Endothelial cell of umbilical vein (primary cell): ENCODE measurements around the gene KIRREL1. TPM values are rescaled to one million over a fixed set of nuclear protein-coding genes. Genes with fewer than 3 reads are reported as not detected.
"Not testable (repeated sequence)": the region's sequence is repeated elsewhere in the genome, so short reads cannot be mapped to it uniquely, and the experiment has no call there.

Source experiments
- BruUV-seq: library from RNA; stranded (reverse); fragments of 400-500 nt; replicated peaks from 2 replicates; lab custom pipeline; 2021; lab: Mats Ljungman, UMichigan
- CTCF ChIA-PET: fragments of 300-600, 350-600 bp; sonication (Branson Sonifier 250); formaldehyde crosslinking; loops from one replicate; lab custom pipeline; 2021; ENCODE audit warnings: antibody characterized with exemption, inconsistent platforms; lab: Charles Lee
- POLR2A ChIA-PET: fragments of 300-600, 350-600 bp; sonication (Branson Sonifier 250); formaldehyde crosslinking; loops from one replicate; lab custom pipeline; 2021; ENCODE audit warnings: antibody characterized with exemption, inconsistent platforms; lab: Charles Lee
- DNase-seq: peaks from one replicate; pipeline ENCODE4 v3.0.0-alpha.2; 2011; ENCODE audit warnings: low read depth, low spot score
- FAIRE-seq: peaks from 2 replicates; lab custom pipeline; 2011; peaks lifted over from hg19 to GRCh38; lab: Jason Lieb, UNC
- H2AFZ ChIP-seq: 2 replicates; pipeline ENCODE4 v1.6.0; 2012; ENCODE audit warnings: low read depth, low read length, control low read depth, inconsistent platforms
- H3K27ac ChIP-seq: 2 replicates; pipeline ENCODE4 v1.5.1; 2011; ENCODE audit warnings: low read depth, mild to moderate bottlenecking, control low read depth, low read length, moderate library complexity; ENCODE audit not compliant: insufficient read depth
- H3K27me3 ChIP-seq, 2 experiments: 2 replicates each; pipeline versions ENCODE4 v1.6.0 to v1.6.1; 2011; ENCODE audit warnings: low read length in 2 of 2, mixed read lengths in 1 of 2; ENCODE audit not compliant: control insufficient read depth in 2 of 2, insufficient read depth in 2 of 2
- H3K36me3 ChIP-seq, 2 experiments: 2 replicates in 1 of 2; 3 replicates in 1 of 2; pipeline ENCODE4 v1.5.1; 2011; ENCODE audit warnings: low read length in 2 of 2, mild to moderate bottlenecking in 1 of 2, moderate library complexity in 1 of 2; ENCODE audit not compliant: control insufficient read depth in 2 of 2, insufficient read depth in 2 of 2; ENCODE audit errors: extremely low read depth in 1 of 2
- H3K4me1 ChIP-seq: 3 replicates; pipeline ENCODE4 v1.5.1; 2011; ENCODE audit warnings: mild to moderate bottlenecking, low read length; ENCODE audit not compliant: control insufficient read depth, insufficient read depth; ENCODE audit errors: extremely low read depth
- H3K4me2 ChIP-seq: 2 replicates; pipeline ENCODE4 v1.6.1; 2011; ENCODE audit warnings: low read length, control low read depth, mixed read lengths; ENCODE audit not compliant: insufficient read depth
- H3K4me3 ChIP-seq, 3 experiments: fragments of 200-600 bp in 1 of 3; sonication (generic), shearing (Covaris generic) in 1 of 3; replicated peaks in 1 of 3; 2 replicates each; pipeline ENCODE4 v1.5.1; 2011 to 2016; ENCODE audit warnings: control low read depth in 3 of 3, low read length in 3 of 3, mild to moderate bottlenecking in 2 of 3, inconsistent platforms in 1 of 3, low read depth in 1 of 3, moderate library complexity in 1 of 3; ENCODE audit not compliant: insufficient read depth in 1 of 3
- H3K79me2 ChIP-seq: 2 replicates; pipeline ENCODE4 v1.6.0; 2012; ENCODE audit warnings: low read length, inconsistent platforms; ENCODE audit not compliant: control insufficient read depth, insufficient read depth
- H3K9ac ChIP-seq: replicated peaks from 2 replicates; pipeline ENCODE3; 2011; ENCODE audit warnings: low read length, control low read depth; ENCODE audit not compliant: insufficient read depth; ENCODE audit errors: extremely low read depth
- H3K9me1 ChIP-seq: replicated peaks from 3 replicates; pipeline ENCODE4 v1.6.0; 2011; ENCODE audit warnings: mild to moderate bottlenecking, low read length; ENCODE audit not compliant: control insufficient read depth, insufficient read depth; ENCODE audit errors: extremely low read depth
- H3K9me3 ChIP-seq: replicated peaks from 2 replicates; pipeline ENCODE4 v1.5.1; 2012; ENCODE audit warnings: low read length, inconsistent platforms; ENCODE audit not compliant: control insufficient read depth, insufficient read depth
- H4K20me1 ChIP-seq: replicated peaks from 2 replicates; pipeline ENCODE3; 2011; ENCODE audit warnings: mild to moderate bottlenecking, low read length; ENCODE audit not compliant: control insufficient read depth, insufficient read depth; ENCODE audit errors: extremely low read depth
- EZH2 ChIP-seq: IDR thresholded peaks from 2 replicates; pipeline ENCODE4 v1.6.1; 2012; ENCODE audit warnings: borderline replicate concordance, low read depth, mild to moderate bottlenecking, moderate library complexity, low read length, inconsistent platforms; ENCODE audit not compliant: severe bottlenecking
- FOS ChIP-seq: IDR thresholded peaks from 2 replicates; pipeline ENCODE4 v1.6.1; 2011; ENCODE audit warnings: mild to moderate bottlenecking, low read length, moderate library complexity, borderline replicate concordance; ENCODE audit not compliant: insufficient read depth
- GATA2 ChIP-seq: IDR thresholded peaks from 2 replicates; pipeline ENCODE4 v1.7.0; 2011; ENCODE audit warnings: low read depth, mild to moderate bottlenecking, moderate library complexity, mixed read lengths, low read length; ENCODE audit not compliant: insufficient read length, insufficient read depth
- JUN ChIP-seq: IDR thresholded peaks from 2 replicates; pipeline ENCODE4 v1.6.1; 2011; ENCODE audit warnings: borderline replicate concordance, low read depth; ENCODE audit not compliant: insufficient read length, insufficient read depth
- MAX ChIP-seq: IDR thresholded peaks from 2 replicates; pipeline ENCODE4 v1.6.1; 2011; ENCODE audit not compliant: insufficient read depth, insufficient read length
- MYC ChIP-seq: IDR thresholded peaks from one replicate; pipeline ENCODE4 v1.6.1; 2011; ENCODE audit warnings: mild to moderate bottlenecking, low read depth, low read length
- POLR2A ChIP-seq: IDR thresholded peaks from 2 replicates; pipeline ENCODE4 v1.6.1; 2012; ENCODE audit warnings: low read depth, mild to moderate bottlenecking, control low read depth, low read length
- POLR2AphosphoS5 ChIP-seq: IDR thresholded peaks from 2 replicates; pipeline ENCODE4 v1.6.1; 2012; ENCODE audit warnings: low read depth, mild to moderate bottlenecking, control low read depth, low read length, moderate library complexity; ENCODE audit not compliant: insufficient read depth
- dilution Hi-C: fragments of 300-500 bp; cut with MboI; formaldehyde crosslinking; loops from one replicate; pipeline ENCODE4 v1.15.0; 2019; ENCODE audit warnings: low sequenced_read_pairs; ENCODE audit not compliant: extremely low pct_ligation_motif_present
- intact Hi-C: fragments of 100-400 bp; cut with micrococcal nuclease; formaldehyde crosslinking; loops from one replicate; pipeline ENCODE4 v1.10.0; 2022
- polyA plus RNA-seq, 4 experiments: library from polyadenylated mRNA; depleted of rRNA in 3 of 4; stranded (reverse) in 3 of 4; unstranded in 1 of 4; fragments of >200 nt; gene quantifications; 2 replicates each; pipeline versions ENCODE4 v1.2.1 to v1.2.3, GENCODE V29; 2011 to 2012; ENCODE audit warnings: missing spikeins in 1 of 4
- total RNA-seq: library from RNA; stranded (reverse); gene quantifications from 2 replicates; pipeline ENCODE4 v1.2.3, GENCODE V29; 2021
- TF ChIP-seq, protein P1 (sequence below), 2 donors: IDR thresholded peaks; 1 replicate in 1 of 2; 2 replicates in 1 of 2; pipeline ENCODE4 v1.5.1; 2011; ENCODE audit warnings: low read length in 2 of 2, mild to moderate bottlenecking in 2 of 2, moderate library complexity in 2 of 2, control low read depth in 1 of 2, inconsistent platforms in 1 of 2, low read depth in 1 of 2; ENCODE audit not compliant: insufficient read depth in 1 of 2; ENCODE audit errors: extremely low read depth in 1 of 2

The KIRREL1 gene
- total and polyA plus RNA-seq, 2 donors (not counting 3 experiments of a cell fraction or from before 2014, with no cell fraction given): 35.6 to 57.6 TPM

DNA sequence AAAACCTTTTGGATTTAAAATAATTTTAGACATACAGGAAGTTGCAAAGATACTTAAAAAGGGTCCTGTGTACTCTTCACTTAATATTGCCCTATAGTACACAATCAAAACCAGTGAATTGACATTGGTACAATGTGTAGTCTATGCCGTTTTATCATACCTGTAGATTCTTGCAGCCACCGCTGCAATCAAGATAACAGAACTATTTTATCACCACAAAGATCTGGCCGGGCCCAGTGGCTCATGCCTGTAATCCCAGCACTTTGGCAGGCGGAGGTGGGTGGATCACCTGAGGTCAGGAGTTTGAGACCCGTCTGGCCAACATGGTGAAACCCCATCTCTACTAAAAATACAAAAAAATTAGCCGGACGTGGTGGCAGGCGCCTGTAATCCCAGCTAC, 135.1 kb downstream of the KIRREL1 start:
- CTCF ChIA-PET: interaction anchor here (1.6 to 12.7 kb wide), 2 partner anchors 167 to 548 kb away, joined by 10 to 366 read pairs; no protein-coding TSS in a partner anchor
- H3K36me3 ChIP-seq, POLR2A ChIA-PET, intact Hi-C loops, H3K4me3 ChIP-seq, H3K9me3 ChIP-seq, H4K20me1 ChIP-seq, H3K27ac ChIP-seq, H3K79me2 ChIP-seq, H3K9me1 ChIP-seq, H3K4me2 ChIP-seq, DNase-seq, H3K4me1 ChIP-seq, dilution Hi-C loops, H2AFZ ChIP-seq, FAIRE-seq, BruUV-seq, H3K9ac ChIP-seq: not testable (repeated sequence)
- H3K27me3 ChIP-seq: peaks cover 4 to 12% of the 10 kb centered on the region in 2 experiments

- DNase-seq (no peak), FAIRE-seq (no peak)
- intact Hi-C loops (no loop called here), dilution Hi-C loops (no loop called here)
- ChIA-PET CTCF (interaction anchor here (1.2 to 1.5 kb wide), 2 partner anchors 171 to 551 kb away, joined by 3 read pairs; no protein-coding TSS in a partner anchor), POLR2A (no interaction called here)
- H3K4me2 ChIP-seq: no peak overlapping the region
- H3K79me2 ChIP-seq: no peaks in the 10 kb centered on the region
- H3K9me3 ChIP-seq: no peaks in the 10 kb centered on the region
- no peaks in the 10 kb centered on the region for H3K4me1 ChIP-seq
- no peaks in the 10 kb centered on the region for H3K36me3 ChIP-seq
- H3K9ac ChIP-seq: no peak overlapping the region
- no peak for TF ChIP-seq JUN
- TF ChIP-seq, protein P1, sequence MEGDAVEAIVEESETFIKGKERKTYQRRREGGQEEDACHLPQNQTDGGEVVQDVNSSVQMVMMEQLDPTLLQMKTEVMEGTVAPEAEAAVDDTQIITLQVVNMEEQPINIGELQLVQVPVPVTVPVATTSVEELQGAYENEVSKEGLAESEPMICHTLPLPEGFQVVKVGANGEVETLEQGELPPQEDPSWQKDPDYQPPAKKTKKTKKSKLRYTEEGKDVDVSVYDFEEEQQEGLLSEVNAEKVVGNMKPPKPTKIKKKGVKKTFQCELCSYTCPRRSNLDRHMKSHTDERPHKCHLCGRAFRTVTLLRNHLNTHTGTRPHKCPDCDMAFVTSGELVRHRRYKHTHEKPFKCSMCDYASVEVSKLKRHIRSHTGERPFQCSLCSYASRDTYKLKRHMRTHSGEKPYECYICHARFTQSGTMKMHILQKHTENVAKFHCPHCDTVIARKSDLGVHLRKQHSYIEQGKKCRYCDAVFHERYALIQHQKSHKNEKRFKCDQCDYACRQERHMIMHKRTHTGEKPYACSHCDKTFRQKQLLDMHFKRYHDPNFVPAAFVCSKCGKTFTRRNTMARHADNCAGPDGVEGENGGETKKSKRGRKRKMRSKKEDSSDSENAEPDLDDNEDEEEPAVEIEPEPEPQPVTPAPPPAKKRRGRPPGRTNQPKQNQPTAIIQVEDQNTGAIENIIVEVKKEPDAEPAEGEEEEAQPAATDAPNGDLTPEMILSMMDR (IDR thresholded peaks at IDR 0.05; ENCODE audit: extremely low read depth in 1 of 2, insufficient read depth in 1 of 2, low read depth in 1 of 2, low read length in 2 of 2): no peak
- TF ChIP-seq POLR2AphosphoS5: no peak
- no peak for TF ChIP-seq EZH2
- TF ChIP-seq GATA2: no peak
- no peak for TF ChIP-seq MAX
- no peak for TF ChIP-seq MYC
- TF ChIP-seq POLR2A: no peak
- no peak for TF ChIP-seq FOS
- no peaks in the 10 kb centered on the region for H4K20me1 ChIP-seq
- no peaks in the 10 kb centered on the region for H3K9me1 ChIP-seq
- no peak overlapping the region for H3K27ac ChIP-seq
- peaks cover 4 to 11% of the 10 kb centered on the region in 2 experiments for H3K27me3 ChIP-seq
- no peak overlapping the region for H3K4me3 ChIP-seq
- no peak overlapping the region for H2AFZ ChIP-seq
- no TSS peak for BruUV-seq
These were observed 137.8 kb downstream of the KIRREL1 start for GRCh38 chr1:158131217-158131616.
